Spleen (tissue), 7 donors: ENCODE results near the gene TXLNA.

Source experiments
- CTCF ChIP-seq, 11 experiments: fragments of 200-600 bp in 7 of 11; fragments of 450-650 bp in 4 of 11; sonication (generic) in 4 of 11; IDR thresholded peaks in 8 of 11; conservative IDR thresholded peaks in 3 of 11; 1 replicate in 7 of 11; 2 replicates in 4 of 11; pipeline versions ENCODE4 v1.4.0 to v1.8.0; 2016 to 2021; ENCODE audit warnings: antibody characterized with exemption in 11 of 11, inconsistent platforms in 4 of 11, mild to moderate bottlenecking in 1 of 11
- POLR2A ChIP-seq, 3 donors: fragments of 450-650 bp; IDR thresholded peaks; one replicate each; pipeline ENCODE4 v1.5.1; 2017; ENCODE audit warnings: antibody characterized with exemption in 3 of 3, mild to moderate bottlenecking in 1 of 3
- donor health status: DM: no; HTN: no; CAD: no; lungs with moderate emphysema.
- donor health status: DM: no; HTN: no; CAD: no.
- donor health status: DM: no; HTN: no; CAD: no.

- no peak for TF ChIP-seq CTCF (IDR thresholded peaks at IDR 0.05 in 8 of 11, conservative IDR thresholded peaks at IDR 0.05 in 3 of 11)
- no peak for TF ChIP-seq POLR2A (IDR thresholded peaks at IDR 0.05)
Observed at GRCh38 chr1:32228771-32229170, 49.3 kb downstream of the TXLNA start.
